ENCODE measurements around the gene SERINC5.
"Not testable (repeated sequence)": the region's sequence is repeated elsewhere in the genome, so short reads cannot be mapped to it uniquely, and the experiment has no call there.

SERINC5 gene

GRCh38 chr5:80154749-80155148 is 101.1 kb downstream of the SERINC5 start:
- Histone ChIP-seq H2AFZ (ENCODE audit: low read length) (no peak overlapping the region), H3K4me2 (ENCODE audit: low read depth, low read length) (no peak overlapping the region), H3K9ac (ENCODE audit: low read length) (no peak overlapping the region), H4K20me1 (ENCODE audit: insufficient read depth, low read length) (no peaks in the 10 kb centered on the region), H3K4me1 (ENCODE audit: low read length) (no peaks in the 10 kb centered on the region), H3K79me2 (ENCODE audit: low read length) (no peaks in the 10 kb centered on the region), H3K36me3 (replicated peaks; ENCODE audit: insufficient read depth, low read length) (no peaks in the 10 kb centered on the region), H3K9me3 (replicated peaks; ENCODE audit: insufficient read depth, low read length) (no peaks in the 10 kb centered on the region), H3K9me2 (replicated peaks; ENCODE audit: insufficient read depth, low read length) (no peaks in the 10 kb centered on the region), H3F3A (ENCODE audit: insufficient read depth, low read length) (no peaks in the 10 kb centered on the region), H3K27ac (ENCODE audit: low read length) (no peak overlapping the region), H3K27me3 (replicated peaks; ENCODE audit: insufficient read depth, low read length) (no peaks in the 10 kb centered on the region), H3K4me3 (ENCODE audit: low read length) (no peak overlapping the region)
- no peak for TF ChIP-seq EZH2 (optimal IDR thresholded peaks at IDR 0.05; ENCODE audit: low read depth, low read length)
- DNase-seq = no peak

DNA sequence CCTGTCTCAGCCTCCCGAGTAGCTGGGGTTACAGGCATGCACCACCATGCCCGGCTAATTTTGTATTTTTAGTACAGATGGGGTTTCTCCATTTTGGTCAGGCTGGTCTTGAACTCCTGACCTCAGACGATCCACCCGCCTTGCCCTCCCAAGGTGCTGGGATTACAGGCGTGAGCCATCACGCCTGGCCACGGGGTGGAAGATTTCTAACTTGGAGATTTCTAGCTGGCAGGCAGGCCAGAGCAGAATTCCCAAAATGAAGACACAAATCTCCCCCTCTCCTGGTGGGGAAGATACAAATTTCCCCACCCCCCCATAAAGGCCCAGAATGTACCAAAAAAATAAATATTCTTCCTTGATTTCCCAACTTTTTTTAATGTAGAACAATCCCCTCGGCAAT is 101.6 kb downstream of the SERINC5 start:
- not testable (repeated sequence) for H3K36me3 ChIP-seq (replicated peaks; ENCODE audit: insufficient read depth, low read length)

DNA sequence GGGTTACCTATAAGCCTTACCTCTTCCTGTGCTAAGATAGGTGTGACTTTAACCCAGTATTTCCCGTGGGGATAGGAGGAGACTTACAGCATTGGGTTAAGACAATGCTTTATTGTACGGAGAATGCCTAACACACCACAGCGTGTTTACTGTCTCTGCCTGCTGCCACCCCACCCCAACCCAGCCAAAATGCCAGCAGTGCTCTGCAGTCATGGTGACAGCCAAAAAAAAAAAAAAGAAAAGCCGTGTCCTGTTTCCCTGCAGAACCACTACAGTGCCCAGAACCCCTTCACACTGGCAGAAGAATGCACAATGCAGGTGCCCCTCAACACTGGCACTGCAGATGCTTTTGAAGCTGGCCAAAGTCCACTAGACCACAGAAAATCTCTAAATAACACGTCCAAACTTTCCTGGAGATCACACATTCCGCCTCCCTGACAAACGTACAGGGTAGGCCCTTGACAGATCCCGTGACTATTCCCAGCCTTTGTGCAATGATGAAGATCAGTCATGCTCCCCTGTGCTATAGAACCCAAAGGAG is 102.2 kb downstream of the SERINC5 start:
- Histone ChIP-seq H3K9ac (ENCODE audit: low read length) (no peak overlapping the region), H3K36me3 (replicated peaks; ENCODE audit: insufficient read depth, low read length) (no peaks in the 10 kb centered on the region), H3K4me2 (ENCODE audit: low read depth, low read length) (no peak overlapping the region), H3K79me2 (ENCODE audit: low read length) (no peaks in the 10 kb centered on the region), H3F3A (ENCODE audit: insufficient read depth, low read length) (no peaks in the 10 kb centered on the region), H3K9me2 (replicated peaks; ENCODE audit: insufficient read depth, low read length) (no peaks in the 10 kb centered on the region), H3K27ac (ENCODE audit: low read length) (no peak overlapping the region), H2AFZ (ENCODE audit: low read length) (no peak overlapping the region), H3K9me3 (replicated peaks; ENCODE audit: insufficient read depth, low read length) (no peaks in the 10 kb centered on the region), H3K27me3 (replicated peaks; ENCODE audit: insufficient read depth, low read length) (no peaks in the 10 kb centered on the region), H3K4me1 (ENCODE audit: low read length) (no peaks in the 10 kb centered on the region), H4K20me1 (ENCODE audit: insufficient read depth, low read length) (no peaks in the 10 kb centered on the region), H3K4me3 (ENCODE audit: low read length) (no peak overlapping the region)
- no peak for DNase-seq
- TF ChIP-seq EZH2 (optimal IDR thresholded peaks at IDR 0.05; ENCODE audit: low read depth, low read length) (no peak), CTCF (IDR thresholded peaks at IDR 0.05; ENCODE audit: low read length) (no peak), EZH2phosphoT487 (IDR thresholded peaks at IDR 0.05; ENCODE audit: low read length) (no peak)

More for the DNA sequence above, 101.6 kb downstream of the SERINC5 start:
- not testable (repeated sequence) for H3K4me3 ChIP-seq (ENCODE audit: low read length); H3K9ac ChIP-seq (ENCODE audit: low read length); H3K27me3 ChIP-seq (replicated peaks; ENCODE audit: insufficient read depth, low read length); H2AFZ ChIP-seq (ENCODE audit: low read length); H3K9me3 ChIP-seq (replicated peaks; ENCODE audit: insufficient read depth, low read length); H4K20me1 ChIP-seq (ENCODE audit: insufficient read depth, low read length); H3K27ac ChIP-seq (ENCODE audit: low read length); H3K4me2 ChIP-seq (ENCODE audit: low read depth, low read length); H3F3A ChIP-seq (ENCODE audit: insufficient read depth, low read length); DNase-seq; H3K4me1 ChIP-seq (ENCODE audit: low read length); H3K9me2 ChIP-seq (replicated peaks; ENCODE audit: insufficient read depth, low read length); H3K79me2 ChIP-seq (ENCODE audit: low read length)

GRCh38 chr5:80152778-80153177 is 103.1 kb downstream of the SERINC5 start:
- H4K20me1 ChIP-seq (ENCODE audit: insufficient read depth, low read length) = no peaks in the 10 kb centered on the region
- no peak for DNase-seq
- H3K79me2 ChIP-seq (ENCODE audit: low read length) = no peaks in the 10 kb centered on the region
- H3F3A ChIP-seq (ENCODE audit: insufficient read depth, low read length) = no peaks in the 10 kb centered on the region
- no peaks in the 10 kb centered on the region for H3K4me1 ChIP-seq (ENCODE audit: low read length)
- H3K4me3 ChIP-seq (ENCODE audit: low read length) = no peak overlapping the region
- H3K27me3 ChIP-seq (replicated peaks; ENCODE audit: insufficient read depth, low read length) = no peaks in the 10 kb centered on the region
- TF ChIP-seq EZH2 (optimal IDR thresholded peaks at IDR 0.05; ENCODE audit: low read depth, low read length) (no peak), CTCF (IDR thresholded peaks at IDR 0.05; ENCODE audit: low read length) (no peak), EZH2phosphoT487 (IDR thresholded peaks at IDR 0.05; ENCODE audit: low read length) (no peak)
- H3K9ac ChIP-seq (ENCODE audit: low read length) = no peak overlapping the region
- no peak overlapping the region for H2AFZ ChIP-seq (ENCODE audit: low read length)
- H3K36me3 ChIP-seq (replicated peaks; ENCODE audit: insufficient read depth, low read length) = no peaks in the 10 kb centered on the region
- H3K27ac ChIP-seq (ENCODE audit: low read length) = no peak overlapping the region
- H3K4me2 ChIP-seq (ENCODE audit: low read depth, low read length) = no peak overlapping the region
- H3K9me2 ChIP-seq (replicated peaks; ENCODE audit: insufficient read depth, low read length) = no peaks in the 10 kb centered on the region
- H3K9me3 ChIP-seq (replicated peaks; ENCODE audit: insufficient read depth, low read length) = no peaks in the 10 kb centered on the region

All from MM.1S (cell line).